ENCODE data around the gene ANO3.
"Not testable (repeated sequence)": the region's sequence is repeated elsewhere in the genome, so short reads cannot be mapped to it uniquely, and the experiment has no call there.

The ANO3 gene

GRCh38 chr11:26623076-26623659 lies 291.2 kb downstream of the ANO3 start:
- H3K79me2 ChIP-seq (ENCODE audit: insufficient read depth, low read length): no peaks in the 10 kb centered on the region
- H3K4me3 ChIP-seq (ENCODE audit: low read length, poor library complexity, severe bottlenecking): no peak overlapping the region
- H3K4me1 ChIP-seq (ENCODE audit: insufficient read depth, low read length, poor library complexity, severe bottlenecking): no peaks in the 10 kb centered on the region
- no peak overlapping the region for H3K9ac ChIP-seq (ENCODE audit: low read depth, low read length, poor library complexity, severe bottlenecking)
- H3K9me2 ChIP-seq (replicated peaks; ENCODE audit: low read depth, low read length): no peaks in the 10 kb centered on the region
- TF ChIP-seq CTCF (conservative IDR thresholded peaks at IDR 0.05; ENCODE audit: low read length): no peak
- no peak for TF ChIP-seq EZH2phosphoT487 (IDR thresholded peaks at IDR 0.05; ENCODE audit: borderline replicate concordance)
- no peaks in the 10 kb centered on the region for H3K9me3 ChIP-seq (ENCODE audit: insufficient read depth, low read depth, low read length)
- no peaks in the 10 kb centered on the region for H3K36me3 ChIP-seq (ENCODE audit: insufficient read depth, low read length)
- H3K27me3 ChIP-seq (ENCODE audit: insufficient read depth, low read length, poor library complexity, severe bottlenecking): no peaks in the 10 kb centered on the region
- H3F3A ChIP-seq (ENCODE audit: low read depth): no peaks in the 10 kb centered on the region
- H2AFZ ChIP-seq (ENCODE audit: low read length): no peak overlapping the region
- no peak overlapping the region for H3K4me2 ChIP-seq (ENCODE audit: low read depth, low read length, poor library complexity, severe bottlenecking)
- no peaks in the 10 kb centered on the region for H4K20me1 ChIP-seq (ENCODE audit: insufficient read depth, low read length, poor library complexity, severe bottlenecking)

GRCh38 chr11:26626346-26626745 lies 294.4 kb downstream of the ANO3 start:
- H3F3A ChIP-seq (ENCODE audit: low read depth): no peaks in the 10 kb centered on the region
- H3K36me3 ChIP-seq (ENCODE audit: insufficient read depth, low read length): no peaks in the 10 kb centered on the region
- H3K27me3 ChIP-seq (ENCODE audit: insufficient read depth, low read length, poor library complexity, severe bottlenecking): no peaks in the 10 kb centered on the region
- no peaks in the 10 kb centered on the region for H3K9me3 ChIP-seq (ENCODE audit: insufficient read depth, low read depth, low read length)
- no peaks in the 10 kb centered on the region for H3K4me1 ChIP-seq (ENCODE audit: insufficient read depth, low read length, poor library complexity, severe bottlenecking)
- no peaks in the 10 kb centered on the region for H4K20me1 ChIP-seq (ENCODE audit: insufficient read depth, low read length, poor library complexity, severe bottlenecking)
- H3K4me2 ChIP-seq (ENCODE audit: low read depth, low read length, poor library complexity, severe bottlenecking): no peak overlapping the region
- H3K4me3 ChIP-seq (ENCODE audit: low read length, poor library complexity, severe bottlenecking): no peak overlapping the region
- no peaks in the 10 kb centered on the region for H3K79me2 ChIP-seq (ENCODE audit: insufficient read depth, low read length)
- TF ChIP-seq EZH2phosphoT487 (IDR thresholded peaks at IDR 0.05; ENCODE audit: borderline replicate concordance) (no peak), CTCF (conservative IDR thresholded peaks at IDR 0.05; ENCODE audit: low read length) (no peak)
- H3K9me2 ChIP-seq (replicated peaks; ENCODE audit: low read depth, low read length): no peaks in the 10 kb centered on the region
- H2AFZ ChIP-seq (ENCODE audit: low read length): no peak overlapping the region
- H3K9ac ChIP-seq (ENCODE audit: low read depth, low read length, poor library complexity, severe bottlenecking): no peak overlapping the region

- Histone ChIP-seq H2AFZ (ENCODE audit: low read length) (no peak overlapping the region), H3K9me2 (replicated peaks; ENCODE audit: low read depth, low read length) (no peaks in the 10 kb centered on the region), H3F3A (ENCODE audit: low read depth) (no peaks in the 10 kb centered on the region), H3K27me3 (ENCODE audit: insufficient read depth, low read length, poor library complexity, severe bottlenecking) (no peaks in the 10 kb centered on the region), H3K36me3 (ENCODE audit: insufficient read depth, low read length) (no peaks in the 10 kb centered on the region), H4K20me1 (ENCODE audit: insufficient read depth, low read length, poor library complexity, severe bottlenecking) (no peaks in the 10 kb centered on the region), H3K4me1 (ENCODE audit: insufficient read depth, low read length, poor library complexity, severe bottlenecking) (no peaks in the 10 kb centered on the region), H3K9ac (ENCODE audit: low read depth, low read length, poor library complexity, severe bottlenecking) (no peak overlapping the region), H3K4me3 (ENCODE audit: low read length, poor library complexity, severe bottlenecking) (no peak overlapping the region), H3K4me2 (ENCODE audit: low read depth, low read length, poor library complexity, severe bottlenecking) (no peak overlapping the region), H3K79me2 (ENCODE audit: insufficient read depth, low read length) (no peaks in the 10 kb centered on the region), H3K9me3 (ENCODE audit: insufficient read depth, low read depth, low read length) (no peaks in the 10 kb centered on the region)
- no peak for TF ChIP-seq EZH2phosphoT487 (IDR thresholded peaks at IDR 0.05; ENCODE audit: borderline replicate concordance)
- TF ChIP-seq CTCF (conservative IDR thresholded peaks at IDR 0.05; ENCODE audit: low read length): no peak
These were observed 300.8 kb downstream of the ANO3 start for GRCh38 chr11:26632691-26633159.

- not testable (repeated sequence) for H3K79me2 ChIP-seq (ENCODE audit: insufficient read depth, low read length); H3K9ac ChIP-seq (ENCODE audit: low read depth, low read length, poor library complexity, severe bottlenecking); H3K27me3 ChIP-seq (ENCODE audit: insufficient read depth, low read length, poor library complexity, severe bottlenecking); H3K9me2 ChIP-seq (replicated peaks; ENCODE audit: low read depth, low read length); H3K4me3 ChIP-seq (ENCODE audit: low read length, poor library complexity, severe bottlenecking); H3K4me2 ChIP-seq (ENCODE audit: low read depth, low read length, poor library complexity, severe bottlenecking); H2AFZ ChIP-seq (ENCODE audit: low read length); H3K9me3 ChIP-seq (ENCODE audit: insufficient read depth, low read depth, low read length); H4K20me1 ChIP-seq (ENCODE audit: insufficient read depth, low read length, poor library complexity, severe bottlenecking); H3F3A ChIP-seq (ENCODE audit: low read depth); H3K36me3 ChIP-seq (ENCODE audit: insufficient read depth, low read length); H3K4me1 ChIP-seq (ENCODE audit: insufficient read depth, low read length, poor library complexity, severe bottlenecking)
These were observed 311.4 kb downstream of the ANO3 start for GRCh38 chr11:26643314-26643713.
